Uterus (tissue), 4 donors: ENCODE data around the gene CDH4. TPM values are rescaled to one million over a fixed set of nuclear protein-coding genes. Genes with fewer than 3 reads are reported as not detected.

Experiments used
- DNase-seq, 2 donors: peaks; one replicate each; pipeline ENCODE4 v3.0.0-alpha.2; 2019 to 2020
- H3K27ac ChIP-seq, 2 donors: fragments of 200-600 bp; sonication (generic); 1 replicate in 1 of 2; 2 replicates in 1 of 2; pipeline ENCODE4 v1.5.1; 2016 to 2018
- H3K27me3 ChIP-seq, 2 donors: fragments of 200-600 bp; sonication (generic); one replicate each; pipeline ENCODE4 v1.5.1; 2018 to 2019; ENCODE audit warnings: control low read depth in 1 of 2
- H3K36me3 ChIP-seq, 2 donors: fragments of 200-600 bp; sonication (generic); one replicate each; pipeline ENCODE4 v1.5.1; 2019; ENCODE audit warnings: control low read depth in 1 of 2
- H3K4me1 ChIP-seq, 2 donors: fragments of 200-600 bp; sonication (generic); one replicate each; pipeline ENCODE4 v1.5.1; 2018 to 2019; ENCODE audit warnings: control low read depth in 1 of 2
- H3K4me3 ChIP-seq, 2 donors: fragments of 200-600 bp; sonication (generic); 1 replicate in 1 of 2; 2 replicates in 1 of 2; pipeline ENCODE4 v1.5.1; 2018 to 2019; ENCODE audit warnings: mild to moderate bottlenecking in 1 of 2
- H3K9me3 ChIP-seq, 2 donors: fragments of 200-600 bp; sonication (generic); one replicate each; pipeline ENCODE4 v1.5.1; 2019; ENCODE audit warnings: control low read depth in 1 of 2
- CTCF ChIP-seq, 4 experiments: fragments of 200-600 bp in 2 of 4; fragments of 450-650 bp in 2 of 4; sonication (generic) in 2 of 4; IDR thresholded peaks; one replicate each; pipeline ENCODE4 v1.5.1; 2016 to 2019; ENCODE audit warnings: antibody characterized with exemption in 4 of 4, mild to moderate bottlenecking in 2 of 4, moderate library complexity in 1 of 4
- POLR2A ChIP-seq, 2 donors: fragments of 450-650 bp; IDR thresholded peaks; one replicate each; pipeline ENCODE4 v1.6.1; 2016; ENCODE audit warnings: antibody characterized with exemption in 2 of 2, mild to moderate bottlenecking in 1 of 2, moderate library complexity in 1 of 2
- intact Hi-C: fragments of 100-400 bp; cut with DNase I; formaldehyde crosslinking; loops from one replicate; pipeline ENCODE4 v1.15.1; 2023; ENCODE audit warnings: low total_unique reads
- total RNA-seq, 4 donors: library from RNA; depleted of rRNA in 3 of 4; stranded (reverse); fragments of >200 nt in 3 of 4; gene quantifications; one replicate each; pipeline versions ENCODE4 v1.1.0 to v1.2.4, GENCODE V29; 2014 to 2023
- donor health status: DM: yes; HTN: yes; CAD: no.

CDH4 gene
- total RNA-seq, 4 donors from 2014 or later, result under 0.01 to 0.55 TPM; not detected in 2

GRCh38 chr20:61603715-61604114, 351.7 kb downstream of the CDH4 start:
- no peaks in the 10 kb centered on the region for H3K36me3 ChIP-seq
- H3K27me3 ChIP-seq, result no peaks in the 10 kb centered on the region
- TF ChIP-seq POLR2A (IDR thresholded peaks at IDR 0.05) (no peak), CTCF (IDR thresholded peaks at IDR 0.05) (no peak)
- intact Hi-C loops, result no loop called here
- H3K9me3 ChIP-seq, result no peaks in the 10 kb centered on the region
- H3K4me3 ChIP-seq, result no peak overlapping the region
- no peak for DNase-seq
- no peaks in the 10 kb centered on the region for H3K4me1 ChIP-seq
- H3K27ac ChIP-seq, result no peak overlapping the region

GRCh38 chr20:61604549-61604948, 352.5 kb downstream of the CDH4 start:
- intact Hi-C loops, result no loop called here
- no peak overlapping the region for H3K27ac ChIP-seq
- no peaks in the 10 kb centered on the region for H3K27me3 ChIP-seq
- H3K4me1 ChIP-seq, result no peaks in the 10 kb centered on the region
- H3K9me3 ChIP-seq, result no peaks in the 10 kb centered on the region
- no peaks in the 10 kb centered on the region for H3K36me3 ChIP-seq
- H3K4me3 ChIP-seq, result no peak overlapping the region
- no peak for DNase-seq
- TF ChIP-seq CTCF (IDR thresholded peaks at IDR 0.05) (no peak), POLR2A (IDR thresholded peaks at IDR 0.05) (no peak)

- H3K4me1 ChIP-seq, result no peaks in the 10 kb centered on the region
- H3K9me3 ChIP-seq, result no peaks in the 10 kb centered on the region
- no peak for DNase-seq
- H3K27ac ChIP-seq, result no peak overlapping the region
- H3K36me3 ChIP-seq, result no peaks in the 10 kb centered on the region
- no peak overlapping the region for H3K4me3 ChIP-seq
- TF ChIP-seq POLR2A (IDR thresholded peaks at IDR 0.05) (no peak), CTCF (IDR thresholded peaks at IDR 0.05) (no peak)
- no peaks in the 10 kb centered on the region for H3K27me3 ChIP-seq
- intact Hi-C loops, result no loop called here
These were observed 353.2 kb downstream of the CDH4 start for GRCh38 chr20:61605283-61605682.

DNA sequence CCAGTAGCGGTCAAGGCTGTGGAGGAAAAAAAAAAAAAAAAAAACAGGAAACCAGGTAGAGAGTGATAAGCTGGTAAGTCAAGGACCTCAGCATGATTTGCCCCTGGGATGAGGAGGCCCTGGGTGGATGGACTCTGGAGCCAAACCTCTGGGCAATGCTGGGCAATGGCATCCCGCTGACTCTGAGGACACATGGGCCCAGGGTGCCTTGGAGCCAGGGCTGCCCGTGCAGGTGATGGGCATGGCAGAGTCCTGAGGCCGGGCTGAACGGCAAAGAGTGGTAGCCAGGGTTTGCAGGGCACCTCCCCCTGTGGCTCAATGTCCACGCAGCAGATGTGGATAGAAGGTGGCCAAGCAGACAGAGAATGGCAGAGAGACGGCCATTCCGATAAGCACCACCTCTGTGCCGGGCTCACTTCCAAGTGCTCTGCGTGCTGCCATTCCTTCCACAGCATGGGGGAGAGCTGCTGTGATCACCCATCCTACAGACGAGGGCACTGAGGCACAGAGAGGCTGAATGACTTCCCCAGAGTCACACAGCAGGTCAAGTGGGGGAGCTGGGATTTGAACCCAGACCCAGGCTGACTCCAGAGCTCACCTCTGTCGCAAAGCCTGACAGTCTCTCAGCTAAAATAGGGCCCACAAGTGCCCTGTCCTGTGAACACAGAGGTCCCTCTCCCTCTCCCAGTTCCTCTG, 353.9 kb downstream of the CDH4 start:
- H3K27me3 ChIP-seq, result no peaks in the 10 kb centered on the region
- H3K4me3 ChIP-seq, result no peak overlapping the region
- no peaks in the 10 kb centered on the region for H3K4me1 ChIP-seq
- H3K27ac ChIP-seq, result no peak overlapping the region
- TF ChIP-seq POLR2A (IDR thresholded peaks at IDR 0.05), result no peak
- TF ChIP-seq CTCF (IDR thresholded peaks at IDR 0.05), result no peak
- H3K9me3 ChIP-seq, result no peaks in the 10 kb centered on the region
- no peak for DNase-seq
- no peaks in the 10 kb centered on the region for H3K36me3 ChIP-seq
- intact Hi-C loops, result no loop called here

DNA sequence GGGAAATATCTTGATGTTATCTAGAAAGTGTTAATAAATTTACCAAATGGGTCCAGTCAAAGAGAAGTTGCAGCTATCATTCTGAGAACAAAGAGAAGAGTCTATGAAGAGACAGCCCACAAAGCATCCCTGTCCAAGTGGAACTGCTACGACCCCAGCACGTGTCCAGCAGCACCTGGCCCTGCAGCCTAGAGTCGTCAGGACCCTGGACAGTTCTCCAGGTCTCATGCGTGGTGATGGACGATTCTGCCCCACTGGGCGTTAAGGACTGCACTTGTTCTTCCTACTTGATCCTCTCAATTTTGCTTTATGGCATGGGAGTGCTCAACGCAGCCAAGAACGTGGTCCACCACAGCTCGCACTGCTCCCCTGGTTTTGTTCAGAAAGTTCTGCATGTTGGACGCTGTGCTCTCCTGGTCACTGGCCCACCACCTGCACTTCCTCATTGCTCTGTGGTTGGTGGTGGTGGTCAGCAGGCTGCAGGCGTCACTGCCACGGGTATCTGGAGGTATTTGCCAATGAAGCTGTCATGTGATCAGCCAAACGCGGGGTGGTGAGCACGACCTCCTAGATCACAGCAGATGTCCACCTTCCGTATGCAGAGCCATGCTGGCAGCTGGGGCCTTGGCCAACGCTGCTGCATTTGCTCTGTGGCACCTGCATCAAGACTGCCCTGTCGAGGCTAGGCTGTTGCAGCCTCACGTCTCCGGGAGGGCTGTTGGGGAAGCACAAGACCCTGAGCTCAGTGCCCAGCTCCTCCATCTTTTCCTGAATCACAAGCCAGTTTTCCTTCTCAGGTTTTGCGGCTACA, 356.4 kb downstream of the CDH4 start:
- Histone ChIP-seq H3K4me1 (no peaks in the 10 kb centered on the region), H3K27ac (no peak overlapping the region), H3K9me3 (no peaks in the 10 kb centered on the region), H3K27me3 (no peaks in the 10 kb centered on the region), H3K4me3 (no peak overlapping the region), H3K36me3 (no peaks in the 10 kb centered on the region)
- intact Hi-C loops, result no loop called here
- DNase-seq, result no peak
- TF ChIP-seq CTCF (IDR thresholded peaks at IDR 0.05) (no peak), POLR2A (IDR thresholded peaks at IDR 0.05) (no peak)
